Upper lobe of left lung (tissue), 4 donors: ENCODE data around the gene FANCF.

Experiments used
- CTCF ChIP-seq, 6 experiments: fragments of 450-650 bp in 4 of 6; fragments of 200-600 bp in 2 of 6; sonication (generic) in 2 of 6; IDR thresholded peaks; one replicate each; pipeline ENCODE4 v1.5.1; 2016 to 2019; ENCODE audit warnings: antibody characterized with exemption in 6 of 6
- POLR2AphosphoS5 ChIP-seq, 2 donors: sonication (generic); formaldehyde crosslinking; IDR thresholded peaks; one replicate each; pipeline ENCODE4 v1.5.1; 2017; ENCODE audit warnings: antibody characterized with exemption in 2 of 2

GRCh38 chr11:22581354-22582150, 44.1 kb downstream of the FANCF start:
- TF ChIP-seq POLR2AphosphoS5 (IDR thresholded peaks at IDR 0.05), result no peak
- TF ChIP-seq CTCF (IDR thresholded peaks at IDR 0.05), result no peak
